NCI-H1694 (cell line): ENCODE data around the gene NTMT1.
A peak's percentile ranks its signal among the peaks of the same experiment; 100 is the strongest.
"Not testable (repeated sequence)": the region's sequence is repeated elsewhere in the genome, so short reads cannot be mapped to it uniquely, and the experiment has no call there.

Source experiments
- DNase-seq: peaks from one replicate; lab custom pipeline; 2025; lab: John Stamatoyannopoulos, UW

Gene NTMT1, protein sequence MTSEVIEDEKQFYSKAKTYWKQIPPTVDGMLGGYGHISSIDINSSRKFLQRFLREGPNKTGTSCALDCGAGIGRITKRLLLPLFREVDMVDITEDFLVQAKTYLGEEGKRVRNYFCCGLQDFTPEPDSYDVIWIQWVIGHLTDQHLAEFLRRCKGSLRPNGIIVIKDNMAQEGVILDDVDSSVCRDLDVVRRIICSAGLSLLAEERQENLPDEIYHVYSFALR

DNA sequence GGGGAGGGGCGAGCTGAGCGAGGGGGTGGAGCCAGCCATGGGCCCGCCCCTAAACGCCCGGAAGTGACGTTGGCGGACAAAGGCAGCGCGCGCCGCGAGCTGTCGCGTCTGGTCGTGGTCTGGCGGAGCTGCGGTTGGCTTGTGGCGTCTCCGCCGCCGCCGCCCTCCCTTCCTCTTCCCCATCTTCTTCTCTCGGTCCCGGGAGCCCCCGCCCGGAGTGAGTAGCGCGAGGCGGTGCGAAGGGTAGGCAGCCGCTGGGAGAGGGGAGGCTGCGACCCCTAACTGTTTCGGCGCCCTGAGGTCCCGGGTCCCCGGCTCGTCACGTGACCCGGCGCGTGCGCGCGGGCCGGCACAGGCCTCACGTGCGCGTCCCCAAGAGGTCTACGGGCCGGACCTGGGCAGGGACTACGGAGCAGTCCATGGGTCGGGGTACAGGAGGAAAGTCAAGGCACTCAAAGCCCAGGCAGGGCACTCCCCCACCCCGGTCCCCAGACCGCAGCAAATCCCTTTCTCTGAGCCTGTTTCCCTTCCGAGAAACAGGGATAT is at the start of gene NTMT1:
Gene NTMT1 (plus strand): TSS at position 85 of the 546 bp plus-strand sequence. CDS start 6,541 bp downstream, outside the sequence.
- peak; percentile 40 for DNase-seq

DNA sequence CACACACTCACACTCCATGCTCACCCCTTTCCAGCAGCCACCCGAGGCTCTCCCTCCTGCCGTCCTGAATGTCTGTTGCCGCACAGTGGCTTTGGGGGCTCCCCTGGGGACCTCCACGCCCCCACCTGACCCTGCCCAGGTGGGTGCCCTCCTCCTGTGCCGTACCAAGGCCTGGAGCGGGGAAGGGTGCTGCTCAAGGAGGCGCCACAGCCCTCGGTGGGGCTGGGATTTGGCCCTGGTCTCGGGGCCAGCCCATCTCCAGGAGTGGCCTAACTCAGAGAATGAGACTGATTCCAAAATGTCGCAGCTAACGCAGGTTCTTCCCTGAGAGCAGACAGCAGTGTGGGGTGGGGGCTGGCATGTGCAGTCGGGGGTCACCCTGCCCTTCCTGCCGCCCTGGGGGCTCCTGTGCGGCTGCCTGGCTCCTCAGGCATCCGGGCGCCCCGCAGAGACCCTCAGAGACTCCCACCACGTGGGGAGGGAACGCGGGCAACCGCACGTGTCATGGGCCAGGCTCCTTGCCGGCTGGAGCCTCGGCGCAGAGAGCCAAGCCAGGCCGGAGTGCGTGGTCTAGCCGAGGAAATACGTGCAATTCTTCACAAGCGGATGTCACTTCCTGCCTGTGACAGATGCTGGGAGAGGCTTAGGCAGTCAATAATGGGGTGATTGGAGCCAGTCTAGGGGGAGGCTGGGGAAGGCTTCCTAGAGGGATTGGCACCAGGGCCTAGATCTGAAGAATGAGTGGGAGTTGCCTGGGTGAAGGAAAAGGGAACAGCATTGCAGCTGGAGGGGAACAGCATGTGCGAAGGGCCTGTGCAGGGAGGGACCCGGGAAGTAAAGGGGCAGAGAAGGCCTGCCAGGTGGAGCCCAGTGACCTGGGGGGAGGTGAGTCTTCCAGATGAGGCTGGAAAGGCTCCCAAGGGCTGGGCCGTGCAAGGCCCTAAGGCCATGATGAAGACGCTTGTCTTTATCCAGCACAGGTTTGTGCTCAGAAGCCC is 49.1 kb upstream of the NTMT1 start:
- DNase-seq, result no peak

- no peak for DNase-seq
Observed at GRCh38 chr9:129579294-129579693, 46.7 kb upstream of the NTMT1 start.

DNA sequence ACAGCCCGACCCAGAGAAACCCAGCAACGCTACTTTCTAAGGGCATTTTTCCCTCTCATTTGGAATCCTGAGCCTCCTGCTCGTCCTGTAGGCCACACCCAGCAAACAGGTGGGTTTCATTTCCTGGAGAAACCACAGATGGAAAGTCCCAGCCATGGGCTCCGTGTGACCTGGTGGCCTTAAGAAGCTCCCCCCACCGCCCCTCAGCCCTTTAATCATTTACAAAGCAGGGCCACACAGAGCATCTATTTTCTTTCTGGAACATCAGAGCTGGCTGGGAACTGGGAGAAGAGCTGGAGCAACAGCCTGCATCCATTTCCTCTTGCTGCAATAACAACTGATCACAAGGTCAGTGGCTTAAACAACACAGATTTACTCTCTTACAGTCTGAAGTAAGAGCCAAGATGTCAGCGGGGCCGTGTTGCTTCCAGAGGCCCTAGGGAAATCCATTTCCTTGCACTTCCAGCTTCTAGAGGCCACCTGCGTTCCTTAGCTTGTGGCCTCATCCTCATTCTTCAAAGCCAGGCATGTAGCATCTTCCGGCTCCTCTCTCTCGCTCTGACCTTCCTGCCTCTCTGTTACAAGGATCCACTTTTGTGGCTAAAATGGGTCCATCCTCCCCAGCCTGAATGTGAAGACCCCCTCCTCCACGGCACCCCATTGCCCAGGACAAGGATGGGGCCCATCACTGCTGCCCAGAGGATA is 45.6 kb upstream of the NTMT1 start:
- DNase-seq, result no peak

- DNase-seq, result no peak
Observed at GRCh38 chr9:129581505-129582189, 44.3 kb upstream of the NTMT1 start.

- DNase-seq, result no peak
Observed at GRCh38 chr9:129582855-129583254, 43.1 kb upstream of the NTMT1 start.

GRCh38 chr9:129583308-129584038 is 42.5 kb upstream of the NTMT1 start:
- no peak for DNase-seq

GRCh38 chr9:129584136-129584535 is 41.8 kb upstream of the NTMT1 start:
- DNase-seq, result no peak

DNA sequence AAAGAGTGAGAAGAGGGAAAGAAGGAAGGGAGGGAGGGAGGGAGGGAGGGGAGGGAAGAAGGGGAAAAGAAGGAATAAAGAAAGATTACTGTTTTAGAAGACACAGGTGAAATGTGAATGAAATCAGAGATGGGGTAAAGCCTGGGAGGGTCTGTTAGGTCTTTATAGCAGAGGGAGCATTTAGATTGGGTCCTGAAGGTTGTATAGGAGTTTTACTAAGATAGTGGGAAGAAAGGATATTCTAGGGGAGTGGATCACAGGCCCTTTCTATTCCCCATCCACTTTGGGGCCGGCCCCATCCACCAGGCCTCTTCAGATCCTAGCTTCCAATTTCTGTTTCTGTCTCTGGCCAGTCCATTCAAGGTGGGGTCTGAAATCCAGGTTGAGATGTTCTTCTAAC is 40.6 kb upstream of the NTMT1 start:
- DNase-seq, result no peak

DNA sequence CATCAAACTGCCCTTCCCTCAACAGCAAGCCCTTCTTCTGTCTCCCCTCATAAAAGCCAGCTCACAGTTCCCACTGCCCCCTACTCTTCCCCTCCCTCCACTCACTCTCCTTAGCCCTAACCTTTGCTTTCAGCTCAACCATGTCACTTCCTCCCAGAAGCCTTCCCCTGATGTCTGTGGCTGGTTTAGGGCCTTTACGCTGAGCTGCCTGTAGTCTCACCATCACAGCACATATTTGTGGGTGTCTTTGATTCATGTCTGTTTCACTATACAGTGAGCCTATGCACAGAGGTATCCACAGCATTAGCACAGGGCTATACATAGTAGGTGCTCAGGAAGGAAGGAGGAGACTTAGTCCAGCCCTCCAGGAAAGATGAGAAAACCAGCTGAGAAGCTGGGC is 39.7 kb upstream of the NTMT1 start:
- DNase-seq, result no peak

- DNase-seq, result no peak
Observed at GRCh38 chr9:129586685-129587084, 39.3 kb upstream of the NTMT1 start.

- no peak for DNase-seq
Observed at GRCh38 chr9:129587487-129588262, 38.3 kb upstream of the NTMT1 start.

DNA sequence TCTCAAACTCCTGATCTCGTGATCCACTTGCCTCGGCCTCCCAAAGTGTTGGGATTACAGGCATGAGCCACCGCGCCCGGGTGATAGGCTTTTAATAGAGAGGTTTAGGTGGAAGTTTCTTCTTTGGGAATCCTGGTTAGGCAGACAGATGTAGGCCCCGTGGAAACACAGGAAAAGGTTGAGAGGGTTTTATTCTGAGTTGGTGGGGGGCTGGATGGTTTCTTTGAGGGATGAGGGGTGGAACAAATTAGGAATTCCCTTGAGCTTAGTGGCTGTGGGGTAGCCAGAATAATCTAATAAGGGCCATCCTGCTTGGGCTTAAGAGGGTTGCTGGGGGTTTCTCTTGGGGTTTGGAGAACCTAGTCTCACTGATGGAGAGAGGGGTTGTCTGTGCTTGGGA is 35.5 kb upstream of the NTMT1 start:
- no peak for DNase-seq

DNA sequence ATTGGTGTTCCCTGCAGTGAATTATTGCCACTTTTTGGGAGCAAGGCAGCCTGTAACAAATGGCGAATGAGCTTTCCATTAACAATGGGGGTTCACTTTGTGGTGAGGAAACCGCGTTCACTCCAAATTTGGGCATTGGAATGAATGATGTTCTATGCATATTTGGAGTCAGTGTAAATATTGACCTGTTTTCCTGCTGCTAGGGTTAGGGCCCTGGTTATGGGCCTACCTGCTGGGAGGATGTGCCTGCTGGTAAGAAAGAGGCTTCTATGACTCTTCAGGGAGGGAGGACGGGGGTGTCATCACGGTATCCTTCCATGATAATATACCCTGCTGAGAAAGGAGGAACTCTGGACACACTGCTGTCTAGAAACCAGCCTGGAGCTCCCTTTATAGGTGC is 34.0 kb upstream of the NTMT1 start:
- no peak for DNase-seq

DNA sequence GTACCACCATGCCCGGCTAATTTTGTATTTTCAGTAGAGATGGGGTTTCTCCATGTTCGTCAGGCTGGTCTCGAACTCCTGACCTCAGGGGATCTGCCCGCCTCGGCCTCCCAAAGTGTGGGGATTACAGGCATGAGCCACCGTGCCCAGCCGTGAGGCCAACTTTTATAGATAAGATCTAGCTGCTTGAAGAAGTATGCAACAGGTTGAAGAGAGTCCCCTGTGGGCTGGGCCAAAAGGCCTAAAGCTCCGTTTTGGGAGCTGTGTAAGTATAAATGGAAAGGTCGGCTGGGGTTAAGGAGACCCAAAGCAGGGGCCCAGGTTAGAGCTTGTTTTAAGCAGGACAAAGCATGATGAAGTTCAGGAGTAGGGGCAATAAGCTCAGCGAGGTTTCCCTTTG is 33.2 kb upstream of the NTMT1 start:
- DNase-seq, result not testable (repeated sequence)

- no peak for DNase-seq
Observed at GRCh38 chr9:129594632-129595031, 31.3 kb upstream of the NTMT1 start.

GRCh38 chr9:129595311-129595741 is 30.6 kb upstream of the NTMT1 start:
- DNase-seq, result no peak

DNA sequence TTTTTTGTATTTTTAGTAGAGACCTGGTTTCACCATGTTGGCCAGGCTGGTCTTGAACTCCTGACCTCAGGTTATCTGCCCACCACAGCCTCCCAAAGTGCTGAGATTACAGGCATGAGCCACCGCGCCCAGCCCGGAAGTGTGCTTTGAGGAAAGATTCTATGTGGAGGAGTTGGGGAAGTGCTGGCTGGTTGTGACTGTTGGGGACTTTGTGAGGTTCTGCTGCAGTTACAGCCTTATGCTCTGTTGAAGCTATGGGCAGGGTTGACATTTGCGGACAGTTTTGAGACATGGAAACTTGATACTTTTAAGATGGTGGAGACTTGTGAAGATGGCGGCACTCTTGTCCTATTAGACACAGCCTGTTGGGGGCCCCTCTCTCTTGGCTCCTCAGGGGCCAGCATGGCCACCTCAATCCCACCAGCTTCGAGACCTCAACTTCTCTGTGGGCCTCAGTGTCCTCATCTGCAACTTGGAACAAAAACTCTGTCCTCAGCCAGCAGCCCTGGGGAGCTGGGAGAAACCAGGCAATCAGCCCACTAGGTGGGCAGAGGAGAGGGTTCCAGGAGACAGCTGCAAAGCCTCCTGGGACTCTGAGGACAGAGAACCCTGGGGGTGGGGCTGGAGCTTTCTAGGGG is 29.9 kb upstream of the NTMT1 start:
- no peak for DNase-seq

GRCh38 chr9:129596541-129597331 is 29.2 kb upstream of the NTMT1 start:
- DNase-seq, result no peak
